H4 (cell line): ENCODE data around the gene SRGAP1. TPM values are rescaled to one million over a fixed set of nuclear protein-coding genes. Genes with fewer than 3 reads are reported as not detected.
"Not testable (repeated sequence)": the region's sequence is repeated elsewhere in the genome, so short reads cannot be mapped to it uniquely, and the experiment has no call there.

Experiments used
- DNase-seq: peaks from one replicate; pipeline ENCODE4 v3.0.0-alpha.2; 2015; ENCODE audit warnings: low spot score
- total RNA-seq: library from RNA; depleted of rRNA; stranded (reverse); fragments of >200 nt; shearing (Covaris generic); gene quantifications from 2 replicates; pipeline ENCODE4 v1.2.3, GENCODE V29; 2014

Gene SRGAP1
- total RNA-seq, 1 experiment from 2014 or later = 1.6 TPM

DNA sequence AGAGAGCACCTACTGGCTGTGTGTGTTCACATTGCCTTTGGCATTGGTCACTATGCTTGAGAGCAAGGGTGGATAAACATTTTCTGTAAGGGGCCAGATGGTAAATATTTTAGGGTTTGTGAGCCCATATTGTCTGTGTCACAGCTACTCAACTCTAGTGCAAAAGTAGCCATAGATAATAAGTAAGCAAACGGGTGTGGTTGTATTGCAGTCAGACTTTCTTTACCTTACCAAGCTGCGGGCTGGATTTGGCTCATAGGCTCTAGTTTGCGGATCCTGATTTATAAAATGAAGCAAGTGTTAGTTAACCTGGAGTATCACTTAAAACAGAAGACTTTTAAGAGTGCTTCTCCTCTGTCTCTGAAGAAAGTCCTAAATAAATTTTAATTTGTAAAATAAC lies 208.6 kb downstream of the SRGAP1 start:
- no peak for DNase-seq

DNA sequence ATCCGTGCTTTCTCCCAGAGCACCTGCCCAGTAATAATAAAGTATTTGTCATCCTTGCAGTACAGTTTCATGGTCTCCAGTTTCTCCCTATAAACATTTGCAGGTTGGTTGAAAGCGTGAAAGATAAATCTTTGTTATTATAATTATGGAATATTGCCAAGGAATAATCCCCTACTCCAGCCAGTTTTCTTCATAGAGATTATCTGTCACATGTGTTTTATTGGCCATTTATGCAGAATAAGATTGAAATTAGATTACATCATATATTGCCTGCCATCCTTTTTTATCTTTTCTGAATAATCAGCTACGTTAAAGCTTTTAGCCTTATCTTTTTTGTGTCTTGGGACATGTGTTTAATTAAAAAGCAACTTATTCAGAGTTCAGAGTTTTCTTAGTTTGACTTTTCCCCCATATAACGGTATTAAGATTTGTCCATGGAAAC lies 209.6 kb downstream of the SRGAP1 start:
- no peak for DNase-seq

DNA sequence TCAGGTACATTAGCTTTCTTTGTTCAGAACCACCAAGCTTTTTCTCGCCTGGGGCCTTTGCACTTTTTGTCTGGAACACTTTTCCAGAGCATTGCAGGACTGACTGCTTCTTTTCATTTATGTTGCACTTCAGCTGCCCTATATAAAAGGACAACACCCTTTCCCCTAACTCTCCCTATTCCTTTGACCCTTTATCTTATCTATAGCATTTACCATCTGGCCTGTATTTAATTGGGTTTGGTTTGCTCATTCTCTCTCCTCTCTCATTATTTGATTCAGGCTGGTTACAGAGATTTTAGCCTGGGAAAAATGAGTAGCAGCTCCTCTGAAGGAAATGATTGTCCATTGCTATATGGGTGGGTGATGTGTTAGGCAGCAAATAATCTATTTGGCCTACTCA lies 212.2 kb downstream of the SRGAP1 start:
- DNase-seq = no peak

DNA sequence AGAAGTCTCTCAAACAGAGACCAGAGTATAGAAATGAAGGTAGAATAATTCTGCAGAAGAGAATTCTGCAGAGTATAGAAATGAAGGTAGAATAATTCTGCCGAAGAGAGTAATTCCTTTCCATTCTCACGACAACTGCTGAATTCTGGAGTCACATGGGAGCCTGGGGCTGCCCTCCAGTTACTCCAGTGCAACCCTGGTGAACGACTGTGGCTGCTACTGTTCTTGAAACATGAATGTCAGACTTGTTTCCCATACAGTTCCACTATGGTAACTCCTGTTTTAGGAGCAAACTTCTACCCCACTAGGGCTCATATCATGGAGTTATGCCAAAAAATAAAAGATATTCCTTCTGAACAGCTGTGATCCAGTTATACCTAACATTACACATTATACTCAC lies 213.2 kb downstream of the SRGAP1 start:
- no peak for DNase-seq

DNA sequence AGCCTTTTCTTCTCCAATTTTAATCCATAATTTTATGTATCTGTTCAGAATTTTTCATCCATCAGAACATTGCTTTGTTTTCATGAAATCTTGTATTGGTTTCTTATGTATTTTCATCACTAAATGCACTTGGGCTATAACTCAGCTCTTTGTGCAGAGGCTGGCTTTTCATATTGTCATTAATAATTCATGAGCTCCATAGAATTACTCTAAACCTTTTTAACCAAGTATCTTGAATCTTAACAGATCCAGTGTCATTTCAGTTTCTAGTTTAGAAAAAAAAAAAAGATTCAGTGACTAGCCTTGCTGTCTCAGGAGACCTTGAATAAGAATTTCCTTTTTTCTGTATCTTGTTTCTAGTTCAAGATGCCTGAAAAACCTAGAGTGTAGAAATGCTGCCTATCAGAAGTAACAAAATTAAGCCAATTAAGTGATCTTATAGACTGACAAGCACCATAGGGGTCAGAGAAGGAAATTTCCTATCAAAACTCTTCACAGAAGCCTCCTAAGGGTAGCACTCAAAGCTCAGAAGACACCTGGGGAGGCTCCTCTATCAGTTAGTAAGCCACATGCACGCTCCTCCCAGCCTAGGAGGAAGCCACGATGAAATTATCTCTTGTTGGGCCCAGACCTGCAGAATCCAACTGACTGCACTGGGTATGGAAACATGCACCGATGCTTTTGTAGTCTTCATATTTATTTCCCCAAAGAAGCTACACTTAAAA lies 214.2 kb downstream of the SRGAP1 start:
- DNase-seq = no peak

DNA sequence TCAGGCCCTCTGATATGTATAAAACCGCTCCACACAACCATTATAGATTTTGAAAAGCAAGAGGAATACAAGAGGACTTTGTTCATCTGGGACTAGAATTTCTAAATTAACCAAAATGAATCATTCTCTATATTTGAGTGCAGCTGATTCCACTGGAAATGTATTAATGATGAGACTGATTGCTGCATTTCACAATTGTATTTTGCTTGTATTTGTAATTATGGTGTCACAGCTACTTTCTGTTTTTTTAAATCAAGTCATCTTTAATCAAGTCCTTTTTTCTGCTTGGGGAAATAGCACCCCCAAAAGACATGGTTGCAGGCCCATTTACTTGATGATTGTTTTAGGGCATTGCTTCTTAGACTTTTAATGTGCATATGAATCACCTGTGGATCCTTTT lies 215.2 kb downstream of the SRGAP1 start:
- no peak for DNase-seq

DNA sequence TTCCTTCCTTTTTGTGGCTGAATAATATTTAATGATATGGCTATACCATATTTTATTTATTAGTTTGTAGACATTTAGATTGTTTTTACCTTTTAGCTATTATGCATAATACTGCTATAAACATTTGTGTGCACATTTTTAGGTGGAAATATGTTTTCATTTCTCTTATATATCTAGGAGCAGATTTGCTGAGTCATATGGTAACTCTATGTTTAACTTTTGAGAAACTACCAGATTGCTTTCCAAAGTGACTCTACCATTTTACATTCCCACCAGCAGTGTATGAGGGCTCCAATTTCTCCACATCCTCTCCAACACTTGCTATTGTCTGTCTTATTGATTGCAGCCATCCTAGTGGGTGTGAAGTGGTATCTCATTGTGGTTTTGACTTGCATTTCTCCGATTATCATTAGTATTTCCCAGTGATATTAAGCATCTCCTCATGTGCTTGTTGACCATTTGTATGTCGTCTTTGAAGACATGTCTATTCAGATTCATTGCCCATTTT lies 217.4 kb downstream of the SRGAP1 start:
- no peak for DNase-seq

DNA sequence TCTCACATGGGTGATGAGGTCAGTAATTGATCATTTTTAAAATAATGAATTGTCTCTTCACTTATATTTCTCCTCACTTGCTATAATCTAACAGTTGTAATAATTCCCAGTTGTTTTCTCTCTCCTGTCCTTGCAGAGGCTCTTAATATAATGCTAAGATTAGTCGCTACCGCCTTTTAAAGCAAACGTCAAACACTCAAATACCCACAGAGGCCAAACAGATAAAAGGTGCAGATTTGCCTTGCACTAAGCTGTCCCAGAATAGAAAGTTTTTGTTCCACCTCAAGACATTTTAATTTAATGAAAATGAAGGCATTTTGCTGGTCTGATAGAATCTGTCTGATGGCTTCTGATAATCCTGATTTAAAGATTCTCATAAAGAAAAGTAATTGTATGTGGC lies 218.6 kb downstream of the SRGAP1 start:
- no peak for DNase-seq

DNA sequence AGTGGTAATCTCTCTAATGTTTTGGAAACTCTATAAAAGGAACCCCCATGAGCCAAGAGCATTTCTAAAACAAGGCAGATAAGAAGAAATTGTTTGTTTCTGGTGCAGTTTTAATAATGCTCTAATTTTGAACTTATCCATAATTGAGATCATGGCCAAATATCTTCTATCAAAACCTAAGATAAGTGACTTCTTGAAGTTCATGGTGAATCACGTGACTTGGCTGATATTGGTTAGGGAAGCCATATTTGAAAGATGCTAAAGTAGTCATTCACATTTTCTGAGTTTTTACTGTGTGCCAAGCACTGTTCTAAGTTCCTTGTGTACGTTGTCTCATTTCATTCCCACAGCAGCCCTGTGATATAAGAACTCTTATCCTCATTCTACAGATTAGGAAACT lies 219.7 kb downstream of the SRGAP1 start:
- no peak for DNase-seq

DNA sequence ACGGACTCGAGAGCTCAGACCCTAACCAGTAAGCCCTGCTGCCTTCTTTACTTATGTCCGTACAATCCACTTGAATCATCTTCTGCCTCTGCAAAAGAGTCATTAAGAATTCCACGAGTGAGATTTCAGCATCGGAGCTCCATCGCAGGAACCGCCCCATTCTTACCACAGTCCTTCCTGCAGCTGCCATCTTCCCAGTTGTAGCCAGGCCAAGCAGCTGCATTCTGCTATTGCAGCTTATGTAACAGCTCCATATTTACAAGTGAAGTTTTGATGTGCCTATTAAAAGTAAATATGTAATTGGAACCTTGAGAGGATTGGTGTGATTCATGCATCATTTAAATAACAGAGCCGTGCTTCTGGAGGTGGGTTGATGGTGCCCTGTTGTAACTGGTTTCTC lies 220.2 kb downstream of the SRGAP1 start:
- DNase-seq = no peak

DNA sequence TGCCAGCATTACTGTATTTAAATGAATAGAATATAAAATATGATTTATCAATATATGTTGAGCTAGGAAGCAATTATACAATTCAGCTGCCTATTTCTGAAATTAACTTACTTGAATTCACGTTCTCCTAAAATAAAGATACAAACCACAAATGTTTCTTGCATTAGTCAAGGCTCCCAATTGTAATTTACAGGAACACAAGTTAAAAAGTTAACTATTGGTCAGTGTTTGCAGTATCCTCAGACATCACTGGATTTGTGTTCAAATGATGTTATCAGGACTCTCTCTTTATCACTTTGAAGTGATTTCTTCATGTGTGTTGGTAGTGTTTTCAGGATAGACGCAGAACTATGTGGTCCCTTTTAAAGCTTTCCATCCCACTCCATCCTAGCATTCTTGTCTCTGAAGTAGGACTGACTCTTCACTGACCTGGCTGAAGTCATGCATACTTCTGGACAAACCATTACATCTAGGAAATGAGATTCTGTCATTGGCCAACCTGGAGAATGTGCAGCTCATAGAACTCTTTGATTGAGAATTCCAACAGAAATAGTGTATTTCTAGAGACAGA lies 221.5 kb downstream of the SRGAP1 start:
- no peak for DNase-seq

DNA sequence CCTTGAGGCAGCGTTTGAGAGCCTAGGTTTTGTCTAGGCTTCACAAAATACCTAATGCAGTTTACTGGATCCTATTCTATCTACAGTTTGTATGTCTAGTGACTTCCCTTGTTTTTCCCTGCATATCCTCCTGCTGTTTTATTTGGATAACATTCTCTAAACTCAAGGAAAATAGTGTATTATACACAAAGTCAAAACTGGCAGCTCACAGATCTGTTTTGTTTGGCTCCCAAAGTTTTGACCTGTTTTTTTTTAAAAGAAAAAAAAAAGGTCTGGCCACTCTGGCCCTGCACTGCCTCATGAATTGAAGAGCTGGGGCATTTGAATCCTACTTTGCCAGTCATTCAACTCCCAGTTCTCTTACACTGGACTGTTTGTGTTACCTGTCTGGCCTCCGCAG lies 222.3 kb downstream of the SRGAP1 start:
- no peak for DNase-seq

DNA sequence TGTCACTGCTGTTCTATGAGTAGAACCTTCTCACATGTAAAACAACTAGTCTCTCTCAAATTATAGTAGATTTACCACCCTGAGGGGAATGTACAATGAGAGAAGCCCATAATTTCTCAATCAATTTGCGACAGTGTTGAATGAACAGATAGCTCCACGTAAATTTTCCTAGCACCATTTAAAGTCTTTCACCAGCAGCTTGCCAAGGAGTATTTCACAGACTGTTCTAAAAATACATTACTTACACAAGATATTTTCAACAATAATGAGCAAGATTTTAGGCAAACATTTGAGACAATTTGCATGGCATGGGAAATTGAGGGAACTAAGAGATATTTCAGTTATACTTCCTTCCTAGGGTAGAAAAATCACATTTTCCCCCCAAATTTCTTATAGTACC lies 226.0 kb downstream of the SRGAP1 start:
- DNase-seq = no peak

DNA sequence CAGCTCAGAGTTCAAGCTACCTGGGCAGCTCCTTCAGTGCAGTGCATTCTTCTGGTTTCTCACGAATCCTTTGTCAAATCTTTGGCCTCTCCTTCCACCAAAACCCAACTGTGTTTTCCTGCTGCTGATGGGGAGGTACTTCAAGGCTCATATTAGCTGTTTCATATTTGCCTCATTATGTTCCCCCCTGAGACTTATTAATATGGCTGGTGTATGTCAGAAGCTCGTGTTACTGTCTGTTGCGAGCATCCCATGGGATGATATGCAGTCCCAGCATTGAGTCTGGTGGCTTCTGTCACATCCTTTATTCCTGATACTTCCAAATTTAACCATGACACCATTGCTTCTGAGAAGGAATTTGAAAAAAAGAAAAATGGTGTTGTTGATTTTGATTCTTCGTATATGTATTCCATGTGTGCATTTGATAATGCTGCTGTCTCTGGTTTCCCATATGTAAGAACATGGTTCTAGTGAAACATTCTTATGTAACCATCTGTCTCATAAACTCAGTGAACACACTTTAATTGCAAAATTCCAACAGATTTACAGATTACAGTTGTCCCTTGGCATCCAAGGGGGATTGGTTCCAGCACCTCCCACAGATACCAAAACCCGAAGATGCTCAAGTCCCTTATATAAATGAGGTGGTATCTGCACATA lies 228.5 kb downstream of the SRGAP1 start:
- no peak for DNase-seq

DNA sequence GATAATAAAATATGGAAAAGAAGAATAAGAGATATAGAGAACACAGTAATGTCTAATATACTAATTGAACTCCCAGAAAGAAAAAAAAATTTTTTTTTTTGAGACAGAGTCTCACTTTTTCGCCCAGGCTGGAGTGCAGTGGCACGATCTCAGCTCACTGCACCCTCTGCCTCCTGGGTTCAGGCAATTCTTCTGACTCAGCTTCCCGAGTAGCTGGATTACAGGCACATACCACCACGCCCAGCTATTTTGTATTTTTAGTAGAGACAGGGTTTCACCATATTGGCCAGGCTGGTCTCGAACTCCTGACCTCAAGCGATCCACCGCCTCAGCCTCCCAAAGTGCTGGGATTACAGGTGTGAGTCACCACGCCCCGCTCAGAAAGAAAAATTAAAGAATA lies 232.1 kb downstream of the SRGAP1 start:
- not testable (repeated sequence) for DNase-seq

DNA sequence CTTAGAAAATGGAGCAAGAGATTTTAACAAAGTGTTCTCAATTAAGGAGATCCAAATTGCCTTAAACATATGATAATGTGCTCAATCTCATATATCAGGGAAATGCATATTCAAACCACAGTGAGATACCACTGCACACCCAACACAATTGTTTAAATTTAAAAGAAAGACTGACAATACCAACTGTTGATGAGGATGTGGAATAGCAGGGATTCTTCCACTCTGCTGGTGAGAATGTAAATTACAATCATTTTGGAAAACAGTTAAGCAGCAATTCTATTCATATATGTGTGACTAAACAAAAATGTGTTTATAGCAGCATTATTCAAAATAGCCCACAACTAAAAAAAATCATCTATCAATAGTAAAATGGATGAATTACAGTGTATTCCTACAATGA lies 233.4 kb downstream of the SRGAP1 start:
- no peak for DNase-seq

DNA sequence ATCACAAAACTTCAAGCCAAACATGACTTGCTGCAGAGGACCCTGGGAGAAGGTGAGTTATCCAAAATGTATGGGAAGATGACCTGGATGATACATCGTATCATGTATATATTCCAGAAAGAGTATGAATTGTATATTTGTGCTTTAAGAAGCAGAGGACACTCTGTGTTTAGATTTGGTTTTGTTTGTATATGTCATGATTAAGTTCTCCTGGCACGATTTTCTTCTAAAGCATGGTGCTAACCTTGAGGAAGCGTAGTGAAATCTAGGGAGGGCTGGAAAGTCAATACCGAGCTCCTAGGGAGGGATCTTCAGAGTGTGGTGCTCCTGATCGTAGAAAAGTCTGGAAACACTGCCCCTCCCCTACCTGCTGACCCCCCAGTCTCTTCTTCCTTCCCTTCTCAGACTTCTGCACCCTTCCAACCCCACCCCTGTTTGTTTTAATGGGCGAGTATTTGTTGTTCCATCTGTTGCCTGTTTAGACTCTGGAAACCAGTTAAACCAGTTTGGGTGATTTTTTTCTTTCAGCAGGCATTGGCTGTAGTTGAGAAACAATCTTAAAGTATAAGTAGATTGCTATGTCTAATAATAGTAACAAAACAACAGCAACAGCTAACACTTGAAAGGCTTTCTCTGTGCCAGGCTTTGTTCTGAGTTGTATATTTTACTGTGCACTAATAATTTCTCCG lies 236.0 kb downstream of the SRGAP1 start:
- no peak for DNase-seq

DNA sequence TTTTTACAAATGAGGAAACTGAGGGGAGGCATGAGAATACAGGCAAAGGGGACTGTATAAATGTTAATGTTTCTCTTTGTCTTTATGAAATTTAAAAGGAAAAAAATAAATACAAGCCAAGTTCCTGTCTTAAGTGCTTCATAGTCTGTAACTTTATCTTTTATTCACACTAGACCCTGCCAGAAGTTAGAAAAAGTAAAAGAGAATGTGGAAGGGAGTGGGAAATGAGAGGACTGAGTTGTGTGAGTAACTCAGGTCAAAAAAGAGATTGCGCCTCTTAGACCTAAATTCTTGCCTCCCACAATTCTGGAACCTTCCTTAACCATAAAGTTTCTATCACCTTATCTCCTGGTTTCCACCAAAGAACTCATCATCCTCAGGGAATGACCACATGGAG lies 236.5 kb downstream of the SRGAP1 start:
- DNase-seq = no peak

DNA sequence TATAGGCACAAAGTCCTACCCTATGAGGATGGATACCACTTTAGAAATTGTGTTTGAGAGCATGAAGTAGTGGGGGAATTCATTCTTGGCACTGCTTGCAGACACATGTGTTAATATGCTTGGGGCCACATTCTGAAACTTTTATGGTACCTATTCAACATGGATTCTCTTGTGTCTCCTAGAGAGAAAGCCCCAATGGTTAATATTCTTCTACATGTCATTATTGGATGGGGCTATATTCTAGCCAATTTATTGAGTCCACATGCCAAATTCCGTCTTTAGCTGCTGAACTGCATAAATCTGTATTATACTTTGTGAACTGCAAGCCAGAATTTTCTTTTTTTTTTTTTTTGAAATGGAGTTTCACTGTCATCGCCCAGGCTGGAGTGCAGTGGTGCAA lies 237.6 kb downstream of the SRGAP1 start:
- DNase-seq = no peak

DNA sequence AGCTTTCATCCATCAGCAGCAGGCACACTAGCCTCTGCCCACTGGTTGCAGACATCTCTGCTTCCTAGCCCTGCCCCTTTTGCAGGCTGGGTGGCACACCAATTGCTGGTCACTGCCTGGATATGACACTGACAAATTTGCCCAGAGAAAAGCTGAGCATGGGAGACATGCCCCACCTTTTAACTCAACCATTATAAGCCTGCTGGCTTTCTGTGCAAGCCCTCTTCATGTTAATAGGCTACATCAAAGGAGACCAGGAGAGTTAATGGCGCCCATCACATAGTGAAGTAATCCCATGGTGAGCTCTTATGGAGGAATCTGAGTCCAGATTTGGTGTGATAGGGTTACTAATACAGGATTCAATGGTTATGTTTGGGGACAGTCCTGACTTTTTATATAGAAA lies 238.4 kb downstream of the SRGAP1 start:
- peak; percentile 19 for DNase-seq

DNA sequence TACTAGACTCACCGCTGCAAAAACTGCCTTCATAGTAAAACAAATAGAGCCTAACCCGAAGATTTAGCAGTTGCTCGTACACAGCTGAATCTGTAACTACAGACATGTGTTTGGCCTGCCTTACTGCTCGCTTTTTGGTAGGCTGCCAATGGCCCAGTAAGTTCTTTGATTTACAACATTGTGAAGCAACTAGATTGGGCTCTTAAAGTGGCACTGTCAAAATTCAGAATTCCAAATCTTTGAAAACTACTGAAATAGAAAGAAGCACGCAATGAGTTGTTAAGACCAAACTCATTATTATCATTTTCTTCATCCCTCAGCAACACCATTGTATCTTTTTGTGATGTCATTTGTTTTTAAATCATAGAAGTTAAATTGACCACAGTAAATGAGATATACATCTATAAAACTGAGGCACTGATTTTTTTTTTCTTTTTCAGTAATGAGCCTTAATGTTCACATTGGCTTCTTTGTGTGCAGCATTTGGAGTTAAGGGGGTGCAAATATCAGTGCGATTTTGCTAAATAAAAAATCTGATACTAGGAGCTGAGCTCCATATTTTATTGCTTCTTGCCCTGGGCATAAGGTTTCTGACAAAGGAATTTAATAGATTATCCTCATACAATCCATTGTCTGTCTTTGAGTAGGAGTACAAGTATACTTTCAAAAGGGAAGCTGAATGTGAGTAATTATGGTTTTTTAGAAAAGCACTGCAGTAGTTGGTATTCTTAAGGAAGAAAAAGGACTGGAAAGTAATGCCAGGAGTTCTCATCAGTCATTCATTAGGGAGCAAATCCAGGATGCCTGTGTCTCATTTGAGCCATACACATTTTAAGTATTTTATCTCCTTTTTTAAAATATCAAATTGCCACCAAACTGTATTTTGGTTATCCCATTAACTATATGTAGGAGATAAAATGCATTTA lies 239.0 kb downstream of the SRGAP1 start:
- DNase-seq = peak; percentile 79
